Keratinocyte (primary cell): ENCODE data around the gene NUDT14. TPM values are rescaled to one million over a fixed set of nuclear protein-coding genes. Genes with fewer than 3 reads are reported as not detected.

Source experiments
- DNase-seq: peaks from one replicate; pipeline ENCODE4 v3.0.0-alpha.2; 2011; ENCODE audit warnings: low read depth, missing footprints, low spot score
- FAIRE-seq: peaks from 2 replicates; lab custom pipeline; 2011; peaks lifted over from hg19 to GRCh38; lab: Jason Lieb, UNC
- H2AFZ ChIP-seq: 2 replicates; pipeline ENCODE4 v1.6.0; 2012; ENCODE audit warnings: low read length, control low read depth, inconsistent platforms; ENCODE audit not compliant: control insufficient read depth
- H3K27ac ChIP-seq: 2 replicates; pipeline ENCODE4 v1.5.1; 2011; ENCODE audit warnings: low read length; ENCODE audit not compliant: control insufficient read depth, insufficient read depth
- H3K27me3 ChIP-seq: 3 replicates; pipeline ENCODE4 v1.6.0; 2011; ENCODE audit warnings: low read length; ENCODE audit not compliant: control insufficient read depth, insufficient read depth; ENCODE audit errors: extremely low read depth
- H3K36me3 ChIP-seq, 2 experiments: 2 replicates in 1 of 2; 3 replicates in 1 of 2; pipeline ENCODE4 v1.5.1; 2011; ENCODE audit warnings: low read length in 2 of 2, mild to moderate bottlenecking in 1 of 2; ENCODE audit not compliant: control insufficient read depth in 2 of 2, insufficient read depth in 2 of 2; ENCODE audit errors: extremely low read depth in 1 of 2
- H3K4me1 ChIP-seq: 3 replicates; pipeline ENCODE4 v1.5.1; 2011; ENCODE audit warnings: low read length; ENCODE audit not compliant: control insufficient read depth, insufficient read depth; ENCODE audit errors: extremely low read depth
- H3K4me2 ChIP-seq: 3 replicates; pipeline ENCODE4 v1.6.0; 2011; ENCODE audit warnings: low read depth, low read length; ENCODE audit not compliant: control insufficient read depth, insufficient read depth; ENCODE audit errors: extremely low read depth
- H3K4me3 ChIP-seq, 3 experiments: fragments of 200-600 bp in 1 of 3; sonication (generic) in 1 of 3; 2 replicates in 2 of 3; 3 replicates in 1 of 3; pipeline ENCODE4 v1.5.1; 2011 to 2016; ENCODE audit warnings: low read length in 3 of 3, mild to moderate bottlenecking in 3 of 3, control low read depth in 2 of 3, inconsistent platforms in 1 of 3, low read depth in 1 of 3, mixed read lengths in 1 of 3, mixed run types in 1 of 3, moderate library complexity in 1 of 3; ENCODE audit not compliant: control insufficient read depth in 2 of 3, insufficient read depth in 2 of 3; ENCODE audit errors: extremely low read depth in 1 of 3
- H3K79me2 ChIP-seq: 2 replicates; pipeline ENCODE4 v1.6.0; 2012; ENCODE audit warnings: low read length; ENCODE audit not compliant: control insufficient read depth, insufficient read depth
- H3K9ac ChIP-seq: 3 replicates; pipeline ENCODE4 v1.6.0; 2011; ENCODE audit warnings: low read length; ENCODE audit not compliant: control insufficient read depth, insufficient read depth; ENCODE audit errors: extremely low read depth
- H3K9me1 ChIP-seq: 3 replicates; pipeline ENCODE4 v1.6.0; 2011; ENCODE audit warnings: low read length; ENCODE audit not compliant: control insufficient read depth, insufficient read depth; ENCODE audit errors: extremely low read depth
- H3K9me3 ChIP-seq: 2 replicates; pipeline ENCODE4 v1.5.1; 2012; ENCODE audit warnings: low read depth, low read length; ENCODE audit not compliant: control insufficient read depth
- H4K20me1 ChIP-seq: 3 replicates; pipeline ENCODE4 v1.6.0; 2011; ENCODE audit warnings: low read length; ENCODE audit not compliant: control insufficient read depth, insufficient read depth; ENCODE audit errors: extremely low read depth
- CTCF ChIP-seq, 3 experiments: IDR thresholded peaks in 1 of 3; conservative IDR thresholded peaks in 1 of 3; optimal IDR thresholded peaks in 1 of 3; 2 replicates in 2 of 3; 3 replicates in 1 of 3; pipeline versions ENCODE3 to v1.5.1; 2011; ENCODE audit warnings: low read length in 3 of 3, mild to moderate bottlenecking in 3 of 3, moderate library complexity in 2 of 3, control low read depth in 1 of 3, inconsistent platforms in 1 of 3; ENCODE audit not compliant: insufficient read depth in 2 of 3; ENCODE audit errors: extremely low read depth in 1 of 3
- EZH2 ChIP-seq: IDR thresholded peaks from one replicate; pipeline ENCODE4 v1.6.1; 2012; ENCODE audit warnings: inconsistent platforms, mild to moderate bottlenecking, low read length, moderate library complexity
- dilution Hi-C: fragments of 300-500 bp; cut with MboI; formaldehyde crosslinking; loops from one replicate; pipeline ENCODE4 v1.7.0; 2020; ENCODE audit warnings: low sequenced_read_pairs; ENCODE audit not compliant: extremely low pct_ligation_motif_present
- polyA plus RNA-seq, 5 experiments: library from polyadenylated mRNA; depleted of rRNA in 3 of 5; stranded (reverse) in 3 of 5; stranded (forward) in 1 of 5; unstranded in 1 of 5; fragments of >200 nt; gene quantifications; 1 replicate in 1 of 5; 2 replicates in 3 of 5; 3 replicates in 1 of 5; pipeline versions ENCODE4 v1.2.1 to v1.2.3, GENCODE V29; 2011 to 2012; ENCODE audit warnings: missing spikeins in 2 of 5, low read depth in 1 of 5, low replicate concordance in 1 of 5

NUDT14 gene
- polyA plus RNA-seq, 1 donor (not counting 4 experiments of a cell fraction or from before 2014, with no cell fraction given): 15.6 TPM

- H3K9ac ChIP-seq: no peak overlapping the region
- peaks cover 33% of the 10 kb centered on the region for H3K79me2 ChIP-seq
- dilution Hi-C loops: no loop called here
- no peak overlapping the region for H2AFZ ChIP-seq
- TF ChIP-seq CTCF (optimal IDR thresholded peaks at IDR 0.05 in 1 of 3, IDR thresholded peaks at IDR 0.05 in 1 of 3, conservative IDR thresholded peaks at IDR 0.05 in 1 of 3; ENCODE audit: extremely low read depth in 1 of 3, insufficient read depth in 2 of 3, low read length in 3 of 3): no peak
- no peak for TF ChIP-seq EZH2
- FAIRE-seq (no peak), DNase-seq (no peak)
- no peak overlapping the region for H3K4me3 ChIP-seq
- peaks cover 24% of the 10 kb centered on the region for H4K20me1 ChIP-seq
- H3K36me3 ChIP-seq: peaks cover 10 to 17% of the 10 kb centered on the region in 2 experiments
- H3K9me3 ChIP-seq: no peaks in the 10 kb centered on the region
- H3K27me3 ChIP-seq: no peaks in the 10 kb centered on the region
- H3K27ac ChIP-seq: no peak overlapping the region
- H3K4me1 ChIP-seq: no peaks in the 10 kb centered on the region
- H3K9me1 ChIP-seq: no peaks in the 10 kb centered on the region
- H3K4me2 ChIP-seq: no peak overlapping the region
Observed at GRCh38 chr14:105155071-105155651, 26.0 kb downstream of the NUDT14 start.

GRCh38 chr14:105154476-105154871, 26.6 kb downstream of the NUDT14 start:
- DNase-seq (no peak), FAIRE-seq (no peak)
- Histone ChIP-seq H3K27me3 (no peaks in the 10 kb centered on the region), H2AFZ (no peak overlapping the region), H3K9me1 (no peaks in the 10 kb centered on the region), H3K36me3 (peaks cover 10 to 17% of the 10 kb centered on the region in 2 experiments), H4K20me1 (peaks cover 24% of the 10 kb centered on the region), H3K4me1 (no peaks in the 10 kb centered on the region), H3K79me2 (peaks cover 32% of the 10 kb centered on the region), H3K9ac (no peak overlapping the region), H3K4me2 (no peak overlapping the region), H3K9me3 (no peaks in the 10 kb centered on the region), H3K27ac (no peak overlapping the region), H3K4me3 (no peak overlapping the region)
- no peak for TF ChIP-seq CTCF (optimal IDR thresholded peaks at IDR 0.05 in 1 of 3, IDR thresholded peaks at IDR 0.05 in 1 of 3, conservative IDR thresholded peaks at IDR 0.05 in 1 of 3; ENCODE audit: extremely low read depth in 1 of 3, insufficient read depth in 2 of 3, low read length in 3 of 3)
- no peak for TF ChIP-seq EZH2
- dilution Hi-C loops: no loop called here
